ENCODE measurements around the gene AGPAT4.
"Not testable (repeated sequence)": the region's sequence is repeated elsewhere in the genome, so short reads cannot be mapped to it uniquely, and the experiment has no call there.

The AGPAT4 gene

GRCh38 chr6:161228921-161229591 lies 44.8 kb downstream of the AGPAT4 start:
- in situ Hi-C loops (cut with MboI; ENCODE audit: low sequenced_read_pairs): no loop called here

DNA sequence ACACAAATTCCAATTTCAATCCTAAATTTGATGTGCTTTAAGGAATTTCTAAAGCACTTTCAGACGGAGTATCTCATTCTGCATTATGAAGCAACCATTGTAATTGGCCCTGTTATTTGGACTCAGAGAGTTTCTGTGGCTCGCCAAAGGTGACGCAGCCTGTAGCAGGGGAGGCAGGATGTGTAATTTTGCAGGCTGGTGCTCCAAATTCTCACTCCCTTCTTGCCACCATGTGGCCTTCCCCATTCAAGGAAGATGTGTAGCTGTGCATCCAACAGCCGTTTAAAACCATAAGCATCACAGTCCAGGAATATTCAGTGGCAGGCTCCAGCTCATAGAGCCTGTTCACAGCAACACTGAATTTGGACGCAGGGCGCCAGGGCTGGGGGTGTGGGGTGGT lies 45.8 kb downstream of the AGPAT4 start:
- in situ Hi-C loops (cut with MboI; ENCODE audit: low sequenced_read_pairs): no loop called here

- in situ Hi-C loops (cut with MboI; ENCODE audit: low sequenced_read_pairs): no loop called here
These were observed 46.6 kb downstream of the AGPAT4 start for GRCh38 chr6:161227004-161227960.

- in situ Hi-C loops (cut with MboI; ENCODE audit: low sequenced_read_pairs): no loop called here
These were observed 47.6 kb downstream of the AGPAT4 start for GRCh38 chr6:161226009-161226964.

GRCh38 chr6:161225681-161226008 lies 48.2 kb downstream of the AGPAT4 start:
- in situ Hi-C loops (cut with MboI; ENCODE audit: low sequenced_read_pairs): no loop called here

DNA sequence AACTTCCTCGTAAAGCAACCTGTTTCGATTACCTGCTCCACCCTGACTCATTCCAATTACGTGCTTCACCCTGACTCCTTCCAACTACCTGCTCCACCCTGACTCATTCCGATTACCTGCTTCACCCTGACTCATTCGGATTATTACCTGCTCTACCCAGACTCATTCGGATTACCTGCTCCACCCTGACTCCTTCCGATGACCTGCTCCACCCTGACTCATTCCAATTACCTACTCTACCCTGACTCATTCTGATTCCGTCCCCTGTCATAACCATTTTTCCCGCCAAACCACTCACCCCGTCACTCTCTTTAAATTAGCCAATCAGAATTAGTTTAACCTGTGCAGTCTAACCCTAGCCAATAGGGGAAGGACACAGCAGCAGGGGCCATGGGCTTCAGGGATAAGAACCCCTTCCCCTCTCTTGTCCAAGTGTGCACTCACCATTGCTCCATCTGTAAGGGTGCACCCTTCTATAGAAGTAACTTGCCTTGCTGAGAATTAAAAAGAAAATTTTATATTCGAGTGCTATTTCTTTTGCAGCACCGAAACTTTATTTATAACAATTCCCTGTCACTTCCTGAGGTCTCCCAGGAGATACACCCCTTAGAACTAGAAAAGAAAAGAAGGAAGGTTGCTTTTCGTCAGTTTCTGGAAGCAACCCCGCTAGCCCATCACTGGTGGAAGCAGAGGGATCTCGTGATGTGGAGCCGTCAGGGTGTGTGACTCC lies 48.7 kb downstream of the AGPAT4 start:
- in situ Hi-C loops (cut with MboI; ENCODE audit: low sequenced_read_pairs): not testable (repeated sequence)

- in situ Hi-C loops (cut with MboI; ENCODE audit: low sequenced_read_pairs): no loop called here
These were observed 50.2 kb downstream of the AGPAT4 start for GRCh38 chr6:161223646-161224045.

DNA sequence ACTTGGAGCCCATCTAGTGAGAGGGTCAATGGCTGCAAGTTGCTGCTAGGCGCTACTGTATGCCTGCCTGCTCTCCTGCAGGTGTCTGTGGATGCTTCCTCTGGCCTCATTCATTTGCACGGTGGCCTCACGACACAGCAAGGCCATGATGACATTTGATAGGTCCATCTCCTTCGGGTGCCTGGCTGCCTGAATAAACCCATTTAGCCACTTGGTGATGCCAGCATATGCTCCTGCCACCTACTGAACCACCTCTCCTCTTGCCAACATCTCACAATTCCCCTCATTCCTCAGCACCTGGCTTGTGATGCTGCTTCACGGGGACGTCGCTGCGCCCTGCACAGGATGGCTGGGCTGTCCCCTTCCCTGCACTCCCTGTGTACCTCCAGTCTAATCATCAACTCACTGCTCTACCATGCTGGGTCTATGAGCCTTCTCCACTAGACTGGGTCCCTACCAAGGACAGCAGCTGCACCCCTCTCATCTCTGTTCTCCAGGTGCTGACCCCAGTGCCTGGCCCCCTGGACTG lies 51.1 kb downstream of the AGPAT4 start:
- in situ Hi-C loops (cut with MboI; ENCODE audit: low sequenced_read_pairs): no loop called here

- in situ Hi-C loops (cut with MboI; ENCODE audit: low sequenced_read_pairs): no loop called here
These were observed 53.5 kb downstream of the AGPAT4 start for GRCh38 chr6:161220346-161220745.

DNA sequence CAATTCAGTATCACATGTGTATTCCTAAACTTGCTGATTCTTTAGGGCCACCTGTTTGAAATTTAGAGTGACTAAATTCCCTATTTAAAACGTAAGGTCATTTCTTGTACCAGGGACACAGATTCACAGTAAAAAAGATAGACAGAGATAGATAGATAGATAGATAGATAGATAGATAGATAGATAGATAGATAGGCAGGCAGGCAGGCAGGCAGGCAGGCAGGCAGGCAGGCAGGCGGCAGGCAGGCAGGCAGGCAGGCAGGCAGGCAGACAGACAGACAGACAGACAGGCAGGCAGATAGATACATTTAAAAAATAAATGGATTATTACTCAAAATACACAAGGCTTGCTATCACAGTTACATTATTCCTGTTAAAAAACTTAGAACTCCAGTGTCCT lies 54.2 kb downstream of the AGPAT4 start:
- in situ Hi-C loops (cut with MboI; ENCODE audit: low sequenced_read_pairs): no loop called here

DNA sequence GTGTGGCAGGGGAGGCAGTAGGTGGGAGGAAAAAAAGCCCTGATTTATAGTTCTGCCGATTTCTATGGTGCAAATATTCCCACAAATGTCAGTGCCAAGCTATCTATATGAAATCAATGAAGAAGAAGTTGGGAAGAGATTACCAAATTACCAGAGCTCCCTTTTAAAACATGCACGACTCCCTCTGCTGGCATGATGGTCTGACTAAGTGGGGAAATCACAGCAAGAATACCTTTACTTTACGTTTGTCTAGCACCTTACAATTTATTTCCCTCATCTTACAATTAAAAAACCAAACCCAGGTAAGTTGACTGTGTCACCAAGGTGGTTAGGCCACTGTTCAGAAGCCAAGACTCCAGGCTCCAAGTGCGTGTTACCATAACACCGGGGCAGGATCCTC lies 55.6 kb downstream of the AGPAT4 start:
- in situ Hi-C loops (cut with MboI; ENCODE audit: low sequenced_read_pairs): no loop called here

DNA sequence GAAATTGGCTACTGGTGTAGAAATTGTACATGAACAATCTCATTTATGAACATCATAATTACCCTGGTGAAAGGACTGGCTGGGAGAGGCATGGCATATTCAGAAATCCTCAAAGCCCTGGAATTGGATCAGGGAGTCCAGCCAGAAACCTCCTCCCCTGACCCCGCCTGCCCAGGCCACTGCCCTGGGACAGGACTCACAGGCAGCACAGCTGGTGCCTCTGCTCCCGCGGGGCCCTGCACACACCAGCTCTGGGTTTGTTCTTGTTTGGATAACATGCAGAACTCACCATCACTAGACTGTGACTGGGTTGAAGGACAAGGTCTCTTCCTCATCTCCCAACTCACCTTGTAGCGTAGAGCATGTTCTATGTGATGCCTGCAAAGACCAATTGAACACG lies 56.2 kb downstream of the AGPAT4 start:
- in situ Hi-C loops (cut with MboI; ENCODE audit: low sequenced_read_pairs): no loop called here

- in situ Hi-C loops (cut with MboI; ENCODE audit: low sequenced_read_pairs): no loop called here
These were observed 57.1 kb downstream of the AGPAT4 start for GRCh38 chr6:161216616-161217205.

DNA sequence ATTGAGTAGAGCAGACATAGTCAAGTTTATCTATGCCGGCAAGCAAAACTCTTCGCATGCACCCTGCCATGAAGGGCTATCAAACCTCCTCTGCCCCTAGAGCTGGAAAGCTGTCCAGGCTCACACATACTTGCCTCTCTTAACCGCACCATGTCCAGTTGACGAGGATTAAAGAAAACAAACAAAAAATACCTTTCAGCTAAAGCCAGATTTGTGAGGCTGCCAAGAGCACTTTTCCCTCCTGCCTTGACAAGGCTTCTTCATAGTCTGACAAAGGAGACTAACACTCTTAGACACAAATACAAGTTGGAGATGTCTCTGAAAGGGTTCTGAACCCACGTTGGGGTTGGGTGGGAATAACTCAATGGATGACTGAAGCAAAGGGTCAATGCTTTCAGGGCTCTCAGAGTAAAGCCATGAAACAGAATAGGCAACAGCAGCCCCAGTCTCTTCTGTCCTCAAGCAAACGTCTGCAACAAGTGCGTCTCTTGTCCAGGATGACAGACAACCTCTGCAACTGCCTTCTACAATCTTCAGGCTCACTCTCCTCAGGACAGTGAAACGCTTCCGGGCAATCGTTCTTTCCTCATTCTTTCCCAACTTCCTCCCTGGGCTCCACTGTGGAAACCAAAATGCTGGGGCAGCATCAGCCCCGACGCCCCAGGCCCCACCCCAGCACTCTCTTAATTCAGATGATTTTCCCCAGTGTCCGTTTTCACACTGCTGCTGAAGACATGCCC lies 57.8 kb downstream of the AGPAT4 start:
- in situ Hi-C loops (cut with MboI; ENCODE audit: low sequenced_read_pairs): no loop called here

DNA sequence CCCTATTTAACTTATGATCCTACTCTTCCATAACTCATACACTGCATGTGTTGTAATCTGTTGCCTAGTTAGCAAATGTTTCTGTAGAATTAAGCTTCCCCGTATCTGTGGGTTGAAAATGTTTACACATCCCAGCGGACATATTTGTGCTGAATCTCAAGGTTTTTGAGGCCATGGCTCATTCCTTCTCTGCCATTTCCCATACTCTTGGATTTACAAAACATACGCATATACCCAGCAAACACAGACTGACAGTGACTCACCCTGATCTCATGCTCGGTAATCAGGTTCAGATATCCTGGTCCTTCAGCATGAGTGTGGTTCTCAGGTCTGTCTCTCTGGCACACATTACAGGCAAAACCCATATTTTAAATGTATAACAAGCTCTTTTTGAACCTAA lies 58.7 kb downstream of the AGPAT4 start:
- in situ Hi-C loops (cut with MboI; ENCODE audit: low sequenced_read_pairs): no loop called here

DNA sequence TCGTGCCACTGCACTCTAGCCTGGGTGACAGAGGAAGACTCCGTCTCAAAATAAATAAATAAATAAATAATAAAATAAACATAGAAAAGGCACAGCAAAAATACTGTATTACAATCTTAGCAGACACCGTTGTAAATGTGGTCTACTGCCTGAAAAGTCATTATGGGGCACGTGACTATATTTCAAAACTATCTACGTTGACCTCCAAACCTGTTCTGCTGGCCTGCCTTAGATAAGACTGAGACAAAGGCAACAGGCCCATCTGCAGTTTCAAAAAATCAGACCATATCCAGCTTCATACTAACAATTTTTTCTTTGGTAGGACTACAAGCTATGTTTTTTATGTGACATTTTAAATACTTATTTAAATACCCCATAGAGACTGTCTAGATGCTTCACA lies 59.1 kb downstream of the AGPAT4 start:
- in situ Hi-C loops (cut with MboI; ENCODE audit: low sequenced_read_pairs): no loop called here

DNA sequence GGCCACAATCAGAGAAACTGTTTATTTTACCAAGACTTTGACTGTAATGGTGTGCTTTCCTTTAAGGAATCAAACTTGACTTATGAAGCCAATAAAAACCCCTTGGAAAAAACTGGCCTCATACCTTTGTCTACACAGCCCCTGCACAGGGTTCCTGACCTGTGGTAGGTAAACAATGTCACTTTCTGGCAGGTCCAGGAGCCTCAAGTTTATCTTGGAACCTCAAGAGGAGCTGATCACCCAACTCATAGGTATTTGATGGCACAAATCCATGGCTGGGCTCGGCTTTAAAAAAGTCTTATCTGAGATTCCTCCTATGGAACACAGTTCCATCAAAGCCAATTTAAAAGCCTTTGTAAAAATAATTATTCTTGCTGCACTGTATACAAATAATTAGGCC lies 61.0 kb downstream of the AGPAT4 start:
- in situ Hi-C loops (cut with MboI; ENCODE audit: low sequenced_read_pairs): no loop called here

- in situ Hi-C loops (cut with MboI; ENCODE audit: low sequenced_read_pairs): no loop called here
These were observed 62.4 kb downstream of the AGPAT4 start for GRCh38 chr6:161211380-161212035.

DNA sequence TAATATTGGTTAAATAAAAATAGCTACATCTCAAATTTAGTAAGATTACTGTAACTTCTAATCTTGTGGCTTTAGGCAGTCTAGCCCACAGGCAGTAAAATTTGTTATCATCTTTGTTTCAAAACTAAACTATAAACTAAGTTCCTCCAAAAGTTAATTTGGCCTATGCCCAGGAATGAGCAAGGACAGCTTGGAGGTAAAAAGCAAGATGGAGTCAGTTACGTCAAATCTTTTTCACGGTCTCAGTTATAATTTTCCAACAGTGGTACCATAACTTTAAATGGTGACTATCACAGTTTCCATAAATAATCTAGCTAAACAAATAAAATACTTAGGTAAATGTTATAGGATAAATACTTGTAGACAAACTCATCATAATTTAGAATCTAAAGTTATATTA lies 63.0 kb downstream of the AGPAT4 start:
- in situ Hi-C loops (cut with MboI; ENCODE audit: low sequenced_read_pairs): no loop called here
